Neural crest cell (in vitro differentiated cells): ENCODE results near the gene IMPA2. TPM values are rescaled to one million over a fixed set of nuclear protein-coding genes. Genes with fewer than 3 reads are reported as not detected.

Experiments
- DNase-seq: peaks from one replicate; pipeline ENCODE4 v3.0.0; 2021; ENCODE audit warnings: low read depth, mixed read lengths, low spot score
- H3K27ac Mint-ChIP-seq: one replicate; pipeline ENCODE4 v1.8.0; 2021; ENCODE audit warnings: mild to moderate bottlenecking, mixed read lengths; ENCODE audit not compliant: unreplicated experiment
- H3K27me3 Mint-ChIP-seq: 2 replicates; pipeline ENCODE4 v1.8.0; 2021; ENCODE audit warnings: low read depth, mild to moderate bottlenecking, mixed read lengths
- H3K36me3 Mint-ChIP-seq: 2 replicates; pipeline ENCODE4 v1.8.0; 2021; ENCODE audit warnings: low read depth, mild to moderate bottlenecking, mixed read lengths
- H3K4me1 Mint-ChIP-seq: 2 replicates; pipeline ENCODE4 v1.8.0; 2021; ENCODE audit warnings: mixed read lengths
- H3K4me3 Mint-ChIP-seq: one replicate; pipeline ENCODE4 v1.8.0; 2021; ENCODE audit warnings: mild to moderate bottlenecking, mixed read lengths
- H3K9me3 Mint-ChIP-seq: 2 replicates; pipeline ENCODE4 v1.8.0; 2021; ENCODE audit warnings: mixed read lengths
- total RNA-seq: library from RNA; stranded (reverse); gene quantifications from 2 replicates; pipeline ENCODE4 v1.2.1, GENCODE V29; 2021
- TF ChIP-seq, protein P1 (sequence below): fragments of 200-600 bp; sonication (generic); conservative IDR thresholded peaks from 2 replicates; pipeline ENCODE4 v1.5.0; 2021; ENCODE audit warnings: antibody characterized with exemption, mild to moderate bottlenecking

Gene IMPA2
- total RNA-seq, 1 donor from 2014 or later: 51.3 TPM

DNA sequence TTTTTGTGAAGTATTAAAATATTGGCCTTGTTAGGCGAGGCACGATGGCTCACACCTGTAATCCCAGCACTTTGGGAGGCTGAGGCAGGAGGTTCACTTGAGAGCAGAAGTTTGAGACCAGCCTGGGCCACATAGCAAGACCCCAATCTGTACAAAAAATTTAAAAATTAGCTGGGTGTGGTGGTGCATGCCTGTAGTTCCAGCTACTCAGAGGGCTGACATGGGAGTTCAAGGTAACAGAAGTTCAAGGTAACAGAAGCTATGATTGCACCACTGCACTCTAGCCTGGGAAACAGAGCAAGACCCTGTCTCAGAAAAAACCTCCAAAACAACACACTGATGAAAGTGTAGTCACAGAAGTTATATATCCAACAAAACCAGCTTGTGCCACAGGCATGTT, 39.8 kb downstream of the IMPA2 start:
- DNase-seq: no peak
- no peaks in the 10 kb centered on the region for H3K9me3 Mint-ChIP-seq
- H3K27me3 Mint-ChIP-seq: no peaks in the 10 kb centered on the region
- no peaks in the 10 kb centered on the region for H3K4me1 Mint-ChIP-seq
- no peak overlapping the region for H3K4me3 Mint-ChIP-seq
- H3K36me3 Mint-ChIP-seq: peaks cover 11% of the 10 kb centered on the region
- no peak overlapping the region for H3K27ac Mint-ChIP-seq
- TF ChIP-seq, protein P1, sequence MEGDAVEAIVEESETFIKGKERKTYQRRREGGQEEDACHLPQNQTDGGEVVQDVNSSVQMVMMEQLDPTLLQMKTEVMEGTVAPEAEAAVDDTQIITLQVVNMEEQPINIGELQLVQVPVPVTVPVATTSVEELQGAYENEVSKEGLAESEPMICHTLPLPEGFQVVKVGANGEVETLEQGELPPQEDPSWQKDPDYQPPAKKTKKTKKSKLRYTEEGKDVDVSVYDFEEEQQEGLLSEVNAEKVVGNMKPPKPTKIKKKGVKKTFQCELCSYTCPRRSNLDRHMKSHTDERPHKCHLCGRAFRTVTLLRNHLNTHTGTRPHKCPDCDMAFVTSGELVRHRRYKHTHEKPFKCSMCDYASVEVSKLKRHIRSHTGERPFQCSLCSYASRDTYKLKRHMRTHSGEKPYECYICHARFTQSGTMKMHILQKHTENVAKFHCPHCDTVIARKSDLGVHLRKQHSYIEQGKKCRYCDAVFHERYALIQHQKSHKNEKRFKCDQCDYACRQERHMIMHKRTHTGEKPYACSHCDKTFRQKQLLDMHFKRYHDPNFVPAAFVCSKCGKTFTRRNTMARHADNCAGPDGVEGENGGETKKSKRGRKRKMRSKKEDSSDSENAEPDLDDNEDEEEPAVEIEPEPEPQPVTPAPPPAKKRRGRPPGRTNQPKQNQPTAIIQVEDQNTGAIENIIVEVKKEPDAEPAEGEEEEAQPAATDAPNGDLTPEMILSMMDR: no peak

DNA sequence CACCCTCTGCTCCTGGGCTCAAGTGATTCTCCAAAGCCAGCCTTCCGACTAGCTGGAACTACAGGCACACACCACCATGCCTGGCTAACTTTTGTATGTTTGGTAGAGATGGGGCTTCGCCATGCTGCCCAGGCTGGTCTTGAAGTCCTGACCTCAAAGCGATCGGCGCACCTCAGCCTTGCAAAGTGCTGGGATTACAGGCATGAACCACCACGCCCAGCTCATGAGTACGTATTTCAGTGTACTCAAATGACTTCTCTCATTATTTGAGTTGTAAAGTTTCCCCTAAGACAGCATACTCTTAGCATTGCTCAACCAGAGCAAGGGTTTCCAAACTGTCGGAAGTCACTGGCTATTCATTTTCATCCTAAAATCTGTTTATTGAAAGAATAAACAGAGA, 40.3 kb downstream of the IMPA2 start:
- Mint-ChIP-seq H3K36me3 (peaks cover 11% of the 10 kb centered on the region), H3K4me1 (no peaks in the 10 kb centered on the region), H3K27ac (no peak overlapping the region), H3K9me3 (no peaks in the 10 kb centered on the region), H3K27me3 (no peaks in the 10 kb centered on the region), H3K4me3 (no peak overlapping the region)
- TF ChIP-seq, protein P1: no peak
- DNase-seq: no peak

DNA sequence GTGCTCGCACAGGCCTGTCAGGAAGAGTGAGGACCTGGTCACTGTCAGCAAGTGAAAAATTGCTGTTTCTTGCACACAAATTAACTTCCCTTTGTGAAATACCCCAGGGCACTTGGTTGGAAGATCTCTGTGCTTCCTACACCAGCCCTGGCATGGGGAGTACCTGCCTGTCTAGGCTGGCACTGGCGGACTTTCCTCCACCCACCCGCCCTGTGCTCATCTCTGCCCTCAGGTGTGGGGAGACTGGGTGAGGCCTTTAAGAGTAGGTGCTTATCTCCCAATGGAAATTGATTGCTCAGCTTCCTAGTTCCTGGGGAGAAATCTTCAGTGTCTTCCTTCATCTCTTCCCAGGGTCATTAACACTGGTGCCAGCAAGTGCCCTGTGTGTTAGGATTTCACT, 42.1 kb downstream of the IMPA2 start:
- Mint-ChIP-seq H3K27me3 (no peaks in the 10 kb centered on the region), H3K4me3 (no peak overlapping the region), H3K9me3 (no peaks in the 10 kb centered on the region), H3K27ac (no peak overlapping the region), H3K4me1 (no peaks in the 10 kb centered on the region), H3K36me3 (peaks cover 6% of the 10 kb centered on the region)
- TF ChIP-seq, protein P1: no peak
- DNase-seq: no peak

- Mint-ChIP-seq H3K27ac (no peak overlapping the region), H3K36me3 (peaks cover 6% of the 10 kb centered on the region), H3K9me3 (no peaks in the 10 kb centered on the region), H3K27me3 (no peaks in the 10 kb centered on the region), H3K4me1 (no peaks in the 10 kb centered on the region), H3K4me3 (no peak overlapping the region)
- no peak for DNase-seq
- TF ChIP-seq, protein P1: no peak
These were observed 45.3 kb downstream of the IMPA2 start for GRCh38 chr18:12026562-12026961.

DNA sequence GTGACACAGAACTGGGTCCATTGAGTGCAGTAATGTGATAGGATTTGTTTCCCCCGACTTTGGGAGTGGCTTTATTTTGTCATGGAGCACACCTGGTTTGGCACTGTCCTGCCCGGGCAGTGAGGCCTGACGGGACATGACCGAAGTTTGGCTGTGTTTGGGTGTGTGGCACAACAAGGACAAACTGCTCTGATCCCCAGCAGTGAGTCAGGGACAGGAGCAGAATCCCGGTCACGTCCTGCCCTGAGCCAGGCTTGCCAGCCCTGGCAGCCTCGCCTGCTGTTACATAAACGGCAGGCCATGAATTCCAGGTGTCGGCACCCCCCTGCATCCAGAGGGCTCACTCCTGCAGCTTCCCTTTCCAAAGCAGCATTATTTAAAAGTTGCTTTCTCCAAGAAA, 45.7 kb downstream of the IMPA2 start:
- Mint-ChIP-seq H3K4me1 (no peaks in the 10 kb centered on the region), H3K4me3 (no peak overlapping the region), H3K9me3 (no peaks in the 10 kb centered on the region), H3K27ac (no peak overlapping the region), H3K27me3 (no peaks in the 10 kb centered on the region), H3K36me3 (peaks cover 6% of the 10 kb centered on the region)
- DNase-seq: no peak
- TF ChIP-seq, protein P1: no peak

GRCh38 chr18:12027480-12027879, 46.2 kb downstream of the IMPA2 start:
- no peak overlapping the region for H3K27ac Mint-ChIP-seq
- H3K27me3 Mint-ChIP-seq: no peaks in the 10 kb centered on the region
- no peaks in the 10 kb centered on the region for H3K9me3 Mint-ChIP-seq
- no peak overlapping the region for H3K4me3 Mint-ChIP-seq
- no peaks in the 10 kb centered on the region for H3K4me1 Mint-ChIP-seq
- H3K36me3 Mint-ChIP-seq: peaks cover 6% of the 10 kb centered on the region
- no peak for DNase-seq
- TF ChIP-seq, protein P1: no peak
